Panc1 (cell line): ENCODE results near the gene ANKRD34C. TPM values are rescaled to one million over a fixed set of nuclear protein-coding genes. Genes with fewer than 3 reads are reported as not detected.

Experiments
- ATAC-seq: fragments of 200-7000 bp; cut with Tn5 transposase; 2 replicates; pipeline ENCODE4 v1.9.1; 2020; ENCODE audit warnings: mild to moderate bottlenecking, moderate library complexity
- BruUV-seq: library from RNA; stranded (reverse); fragments of 400-500 nt; replicated peaks from 2 replicates; lab custom pipeline; 2021; lab: Mats Ljungman, UMichigan
- CTCF ChIA-PET: fragments of 300-600 bp; sonication (Branson Sonifier 250); formaldehyde crosslinking; loops from one replicate; lab custom pipeline; 2022; ENCODE audit warnings: antibody characterized with exemption; lab: Charles Lee
- POLR2A ChIA-PET: fragments of 300-600 bp; sonication (Branson Sonifier 250); formaldehyde crosslinking; loops from one replicate; lab custom pipeline; 2022; ENCODE audit warnings: antibody characterized with exemption; lab: Charles Lee
- DNase-seq: peaks from one replicate; pipeline ENCODE4 v3.0.0-alpha.2; 2010; ENCODE audit warnings: low read depth, low spot score
- H3K27ac ChIP-seq: 2 replicates; pipeline ENCODE4 v1.5.1; 2011; ENCODE audit warnings: mild to moderate bottlenecking, low read length, inconsistent platforms
- H3K27me3 ChIP-seq: fragments of 200-500 bp; sonication (Bioruptor generic); 2 replicates; pipeline ENCODE4 v1.6.0; 2014; ENCODE audit warnings: low read length, inconsistent platforms; ENCODE audit not compliant: control insufficient read depth, insufficient read depth
- H3K36me3 ChIP-seq: fragments of 200-500 bp; sonication (Bioruptor generic); 2 replicates; pipeline ENCODE4 v1.5.1; 2014; ENCODE audit warnings: inconsistent platforms, mild to moderate bottlenecking, low read length, moderate library complexity; ENCODE audit not compliant: control insufficient read depth, insufficient read depth
- H3K4me1 ChIP-seq: 2 replicates; pipeline ENCODE4 v1.5.1; 2011; ENCODE audit warnings: inconsistent platforms, mild to moderate bottlenecking, low read length, moderate library complexity; ENCODE audit not compliant: control insufficient read depth, insufficient read depth
- H3K4me3 ChIP-seq, 2 experiments: 2 replicates each; pipeline ENCODE4 v1.5.1; 2011 to 2012; ENCODE audit warnings: low read depth in 2 of 2, low read length in 2 of 2, mild to moderate bottlenecking in 2 of 2, inconsistent platforms in 1 of 2, moderate library complexity in 1 of 2
- H3K9me3 ChIP-seq: fragments of 200-500 bp; sonication (Bioruptor generic); 2 replicates; pipeline ENCODE4 v1.5.1; 2014; ENCODE audit warnings: low read depth, mild to moderate bottlenecking, inconsistent platforms, low read length, moderate library complexity; ENCODE audit not compliant: control insufficient read depth, insufficient read depth
- CTCF ChIP-seq: fragments of 450-650 bp; IDR thresholded peaks from 2 replicates; pipeline ENCODE4 v1.5.1; 2017; ENCODE audit warnings: mild to moderate bottlenecking
- POLR2AphosphoS5 ChIP-seq: IDR thresholded peaks from 2 replicates; pipeline ENCODE4 v1.6.1; 2012; ENCODE audit warnings: mild to moderate bottlenecking, low read depth, low read length, moderate library complexity
- REST ChIP-seq, 2 experiments: IDR thresholded peaks; 2 replicates each; pipeline ENCODE4 v1.6.1; 2011 to 2012; ENCODE audit warnings: low read depth in 2 of 2, control low read depth in 1 of 2, low read length in 1 of 2, mild to moderate bottlenecking in 1 of 2, moderate library complexity in 1 of 2; ENCODE audit not compliant: insufficient read depth in 1 of 2
- SIN3A ChIP-seq: IDR thresholded peaks from 2 replicates; pipeline ENCODE4 v1.6.1; 2012; ENCODE audit warnings: low read depth, mild to moderate bottlenecking, low read length, moderate library complexity, borderline replicate concordance; ENCODE audit not compliant: insufficient read depth
- TCF7L2 ChIP-seq: IDR thresholded peaks from 2 replicates; pipeline ENCODE4 v1.6.1; 2011; ENCODE audit warnings: mild to moderate bottlenecking, low read depth, low read length, inconsistent platforms
- in situ Hi-C: cut with HindIII; loops from 2 replicates; pipeline ENCODE4 v1.10.0; 2016; ENCODE audit warnings: low sequenced_read_pairs, low pct_unique_long_range_greater_than_20kb
- intact Hi-C: fragments of 100-400 bp; cut with micrococcal nuclease; formaldehyde crosslinking; loops from one replicate; pipeline ENCODE4 v1.10.0; 2022; ENCODE audit not compliant: unreplicated experiment
- total RNA-seq: library from RNA; stranded (reverse); gene quantifications from one replicate; pipeline ENCODE4 v1.2.1, GENCODE V29; 2021; ENCODE audit not compliant: unreplicated experiment

ANKRD34C gene
- total RNA-seq, 1 experiment from 2014 or later, result not detected

- DNase-seq, result no peak
- in situ Hi-C loops (no loop called here), intact Hi-C loops (no loop called here)
- Histone ChIP-seq H3K4me3 (no peak overlapping the region), H3K27me3 (peaks cover 8% of the 10 kb centered on the region), H3K36me3 (no peaks in the 10 kb centered on the region), H3K4me1 (no peaks in the 10 kb centered on the region), H3K27ac (no peak overlapping the region), H3K9me3 (no peaks in the 10 kb centered on the region)
- ATAC-seq, result no peak
- ChIA-PET CTCF (no interaction called here), POLR2A (no interaction called here)
- BruUV-seq, result no TSS peak
- TF ChIP-seq CTCF (no peak), SIN3A (no peak), REST (IDR thresholded peaks at IDR 0.05; ENCODE audit: insufficient read depth in 1 of 2, low read depth in 2 of 2, low read length in 1 of 2) (no peak), POLR2AphosphoS5 (no peak), TCF7L2 (no peak)
Observed at GRCh38 chr15:79240036-79240435, 42.5 kb upstream of the ANKRD34C start.

GRCh38 chr15:79243723-79244122 is 38.8 kb upstream of the ANKRD34C start:
- BruUV-seq, result no TSS peak
- H3K27me3 ChIP-seq, result no peaks in the 10 kb centered on the region
- CTCF ChIA-PET, result no interaction called here
- ATAC-seq (no peak), DNase-seq (no peak)
- intact Hi-C loops (no loop called here), in situ Hi-C loops (no loop called here)
- no peak overlapping the region for H3K27ac ChIP-seq
- H3K9me3 ChIP-seq, result no peaks in the 10 kb centered on the region
- TF ChIP-seq TCF7L2 (no peak), REST (IDR thresholded peaks at IDR 0.05; ENCODE audit: insufficient read depth in 1 of 2, low read depth in 2 of 2, low read length in 1 of 2) (no peak), POLR2AphosphoS5 (no peak), CTCF (no peak), SIN3A (no peak)
- no peaks in the 10 kb centered on the region for H3K36me3 ChIP-seq
- no peaks in the 10 kb centered on the region for H3K4me1 ChIP-seq
- POLR2A ChIA-PET, result no interaction called here
- H3K4me3 ChIP-seq, result no peak overlapping the region
